Hepatocyte (in vitro differentiated cells): ENCODE data around the gene ABCG4. TPM values are rescaled to one million over a fixed set of nuclear protein-coding genes. Genes with fewer than 3 reads are reported as not detected.

Experiments
- DNase-seq: peaks from one replicate; pipeline ENCODE4 v3.0.0-alpha.2; 2016; ENCODE audit warnings: low spot score
- H2AFZ ChIP-seq: fragments of 200-600 bp; sonication (generic); 2 replicates; pipeline ENCODE4 v1.6.0; 2016; ENCODE audit warnings: antibody characterized with exemption, mild to moderate bottlenecking
- H3K27ac ChIP-seq: fragments of 200-600 bp; sonication (generic); 2 replicates; pipeline ENCODE4 v1.5.1; 2016; ENCODE audit warnings: mild to moderate bottlenecking
- H3K27me3 ChIP-seq: fragments of 200-600 bp; sonication (generic); 2 replicates; pipeline ENCODE4 v1.6.1; 2016
- H3K36me3 ChIP-seq: fragments of 200-600 bp; sonication (generic); replicated peaks from 2 replicates; pipeline ENCODE4 v1.5.1; 2016; ENCODE audit warnings: low read depth; ENCODE audit not compliant: insufficient read depth
- H3K4me1 ChIP-seq: fragments of 200-600 bp; sonication (generic); 2 replicates; pipeline ENCODE4 v1.5.1; 2016; ENCODE audit warnings: mild to moderate bottlenecking, moderate library complexity; ENCODE audit not compliant: insufficient read depth
- H3K4me2 ChIP-seq: fragments of 200-600 bp; sonication (generic); 2 replicates; pipeline ENCODE4 v1.6.0; 2016
- H3K4me3 ChIP-seq: fragments of 200-600 bp; sonication (generic); 2 replicates; pipeline ENCODE4 v1.5.1; 2016; ENCODE audit warnings: mild to moderate bottlenecking
- H3K79me2 ChIP-seq: fragments of 200-600 bp; sonication (generic); 2 replicates; pipeline ENCODE4 v1.6.0; 2017; ENCODE audit warnings: mild to moderate bottlenecking
- H3K9me2 ChIP-seq: fragments of 200-600 bp; sonication (generic); replicated peaks from 2 replicates; pipeline ENCODE4 v1.6.0; 2017; ENCODE audit warnings: mild to moderate bottlenecking; ENCODE audit not compliant: insufficient read depth
- H3K9me3 ChIP-seq: fragments of 200-600 bp; sonication (generic); 2 replicates; pipeline ENCODE4 v1.5.1; 2016; ENCODE audit warnings: low read depth, mild to moderate bottlenecking
- H4K20me1 ChIP-seq: fragments of 200-600 bp; sonication (generic); 2 replicates; pipeline ENCODE4 v1.6.0; 2016; ENCODE audit warnings: mild to moderate bottlenecking; ENCODE audit not compliant: insufficient read depth, poor library complexity, severe bottlenecking
- CTCF ChIP-seq: fragments of 200-600 bp; sonication (generic); IDR thresholded peaks from 2 replicates; pipeline ENCODE4 v1.5.1; 2016; ENCODE audit warnings: antibody characterized with exemption, mild to moderate bottlenecking; ENCODE audit not compliant: poor library complexity
- EZH2 ChIP-seq: fragments of 200-600 bp; sonication (generic); IDR thresholded peaks from 2 replicates; pipeline ENCODE4 v1.6.1; 2016; ENCODE audit warnings: antibody characterized with exemption, mild to moderate bottlenecking, borderline replicate concordance
- EZH2phosphoT487 ChIP-seq: fragments of 200-600 bp; sonication (generic); IDR thresholded peaks from one replicate; pipeline ENCODE4 v1.6.1; 2018; ENCODE audit warnings: antibody characterized with exemption, mild to moderate bottlenecking, low read depth, moderate library complexity; ENCODE audit not compliant: unreplicated experiment, severe bottlenecking
- WGBS: methylation state at CpG from one replicate; pipeline ENCODE4 v1.1.6; 2016; ENCODE audit warnings: low lambda C conversion rate; ENCODE audit errors: missing lambda C conversion rate; 5-methylcytosine and 5-hydroxymethylcytosine counted together
- polyA plus RNA-seq: library from polyadenylated mRNA; unstranded; fragments of >200 nt; fragmentation: Nextera tagmentation; extraction: Ambion mirVana; gene quantifications from 2 replicates; pipeline ENCODE4 v1.2.1, GENCODE V29; 2016
- total RNA-seq: library from RNA; depleted of rRNA; stranded (reverse); fragments of >200 nt; gene quantifications from 2 replicates; pipeline ENCODE4 v1.2.3, GENCODE V29; 2014

The ABCG4 gene
- total and polyA plus RNA-seq, 2 experiments from 2014 or later = 0.45 TPM; not detected in 1

- Histone ChIP-seq H3K36me3 (no peaks in the 10 kb centered on the region), H3K27ac (no peak overlapping the region), H3K4me2 (no peak overlapping the region), H3K9me2 (no peaks in the 10 kb centered on the region), H2AFZ (no peak overlapping the region), H3K4me1 (peaks cover 7% of the 10 kb centered on the region), H3K27me3 (no peaks in the 10 kb centered on the region), H3K9me3 (no peaks in the 10 kb centered on the region), H3K4me3 (no peak overlapping the region), H3K79me2 (no peaks in the 10 kb centered on the region), H4K20me1 (no peaks in the 10 kb centered on the region)
- TF ChIP-seq EZH2phosphoT487 (no peak), EZH2 (no peak)
- DNase-seq = no peak
- 96% methylated on average over 3 of the region's 3 CpGs for WGBS
Observed at GRCh38 chr11:119192111-119192510, 43.3 kb downstream of the ABCG4 start.

- no peak overlapping the region for H3K4me3 ChIP-seq
- no peak overlapping the region for H3K27ac ChIP-seq
- no peaks in the 10 kb centered on the region for H3K9me3 ChIP-seq
- H3K4me1 ChIP-seq = peaks cover 7% of the 10 kb centered on the region
- H3K4me2 ChIP-seq = no peak overlapping the region
- WGBS = 83% methylated on average over 5 of the region's 5 CpGs
- H3K36me3 ChIP-seq = no peaks in the 10 kb centered on the region
- no peaks in the 10 kb centered on the region for H3K27me3 ChIP-seq
- TF ChIP-seq EZH2phosphoT487 (no peak), EZH2 (no peak), CTCF (no peak)
- H3K79me2 ChIP-seq = no peaks in the 10 kb centered on the region
- no peak overlapping the region for H2AFZ ChIP-seq
- no peak for DNase-seq
- no peaks in the 10 kb centered on the region for H4K20me1 ChIP-seq
- H3K9me2 ChIP-seq = no peaks in the 10 kb centered on the region
Observed at GRCh38 chr11:119193001-119193400, 44.1 kb downstream of the ABCG4 start.

- no peak overlapping the region for H3K4me3 ChIP-seq
- no peak overlapping the region for H2AFZ ChIP-seq
- no peaks in the 10 kb centered on the region for H3K36me3 ChIP-seq
- WGBS = 94% methylated on average over 10 of the region's 10 CpGs
- no peaks in the 10 kb centered on the region for H4K20me1 ChIP-seq
- no peak for DNase-seq
- TF ChIP-seq CTCF (no peak), EZH2 (no peak), EZH2phosphoT487 (no peak)
- H3K9me3 ChIP-seq = no peaks in the 10 kb centered on the region
- no peak overlapping the region for H3K4me2 ChIP-seq
- H3K27ac ChIP-seq = no peak overlapping the region
- H3K27me3 ChIP-seq = no peaks in the 10 kb centered on the region
- no peaks in the 10 kb centered on the region for H3K79me2 ChIP-seq
- H3K4me1 ChIP-seq = peaks cover 7% of the 10 kb centered on the region
- no peaks in the 10 kb centered on the region for H3K9me2 ChIP-seq
Observed at GRCh38 chr11:119193626-119194025, 44.8 kb downstream of the ABCG4 start.

GRCh38 chr11:119194811-119195440 lies 46.1 kb downstream of the ABCG4 start:
- no peaks in the 10 kb centered on the region for H3K4me1 ChIP-seq
- no peak overlapping the region for H3K4me2 ChIP-seq
- no peaks in the 10 kb centered on the region for H4K20me1 ChIP-seq
- H3K27ac ChIP-seq = no peak overlapping the region
- TF ChIP-seq EZH2phosphoT487 (no peak), EZH2 (no peak), CTCF (no peak)
- no peaks in the 10 kb centered on the region for H3K9me2 ChIP-seq
- no peaks in the 10 kb centered on the region for H3K9me3 ChIP-seq
- no peak overlapping the region for H3K4me3 ChIP-seq
- H3K79me2 ChIP-seq = no peaks in the 10 kb centered on the region
- no peaks in the 10 kb centered on the region for H3K27me3 ChIP-seq
- no peak for DNase-seq
- no peaks in the 10 kb centered on the region for H3K36me3 ChIP-seq
- H2AFZ ChIP-seq = no peak overlapping the region
- WGBS = 86% methylated on average over 7 of the region's 7 CpGs
